HepG2 (cell line): Measurements from ENCODE around the gene RBL1. TPM values are rescaled to one million over a fixed set of nuclear protein-coding genes. Genes with fewer than 3 reads are reported as not detected.
A peak's percentile ranks its signal among the peaks of the same experiment; 100 is the strongest.

Source experiments
- ARID5B ChIP-seq: IDR thresholded peaks from 2 replicates; pipeline ENCODE4 v1.4.0; 2020; ENCODE audit warnings: mild to moderate bottlenecking, missing genetic modification reagents
- CEBPG ChIP-seq: IDR thresholded peaks from 2 replicates; pipeline ENCODE4 v1.6.1; 2016
- DNMT3B ChIP-seq: conservative IDR thresholded peaks from 2 replicates; pipeline ENCODE4 v1.6.1; 2016; ENCODE audit warnings: missing biosample characterization, control low read depth
- ETS1 ChIP-seq: sonication (generic); formaldehyde crosslinking; IDR thresholded peaks from 2 replicates; pipeline ENCODE4 v1.4.0; 2020; ENCODE audit warnings: missing genetic modification reagents
- HMG20B ChIP-seq: conservative IDR thresholded peaks from 2 replicates; pipeline ENCODE4 v1.6.1; 2016; ENCODE audit warnings: missing genetic modification reagents, missing compliant biosample characterization
- HNRNPK ChIP-seq: fragments of 200-400 bp; formaldehyde crosslinking; IDR thresholded peaks from 2 replicates; pipeline ENCODE4 v1.6.1; 2018; ENCODE audit warnings: low read length, low read depth, moderate library complexity, mild to moderate bottlenecking; ENCODE audit not compliant: poor library complexity, severe bottlenecking
- ISX ChIP-seq: sonication (generic); formaldehyde crosslinking; conservative IDR thresholded peaks from 2 replicates; pipeline ENCODE4 v1.5.0; 2020; ENCODE audit warnings: missing genetic modification reagents
- MXI1 ChIP-seq: IDR thresholded peaks from 3 replicates; pipeline ENCODE4 v1.6.1; 2012; ENCODE audit warnings: low read depth, low read length, inconsistent platforms, borderline replicate concordance
- PCBP1 ChIP-seq: fragments of 200-400 bp; formaldehyde crosslinking; IDR thresholded peaks from 2 replicates; pipeline ENCODE4 v1.6.1; 2017; ENCODE audit warnings: mild to moderate bottlenecking, low read depth, low read length, borderline replicate concordance
- REXO4 ChIP-seq: sonication (generic); formaldehyde crosslinking; IDR thresholded peaks from 2 replicates; pipeline ENCODE4 v1.8.0; 2022; ENCODE audit warnings: missing genetic modification reagents, mild to moderate bottlenecking, borderline replicate concordance
- SCMH1 ChIP-seq: sonication (generic); formaldehyde crosslinking; IDR thresholded peaks from 2 replicates; pipeline ENCODE4 v1.9.0; 2021; ENCODE audit warnings: missing genetic modification reagents, mild to moderate bottlenecking, borderline replicate concordance
- TARDBP ChIP-seq: sonication (generic); formaldehyde crosslinking; IDR thresholded peaks from 2 replicates; pipeline ENCODE4 v1.8.0; 2022; ENCODE audit warnings: mild to moderate bottlenecking, missing genetic modification reagents
- THYN1 ChIP-seq: sonication (generic); formaldehyde crosslinking; IDR thresholded peaks from 2 replicates; pipeline ENCODE4 v1.8.1; 2023; ENCODE audit warnings: low read depth, mild to moderate bottlenecking, moderate library complexity, missing genetic modification reagents, borderline replicate concordance
- TIGD3 ChIP-seq: sonication (generic); formaldehyde crosslinking; IDR thresholded peaks from 2 replicates; pipeline ENCODE4 v1.5.1; 2020; ENCODE audit warnings: mild to moderate bottlenecking, missing genetic modification reagents, borderline replicate concordance
- ZFY ChIP-seq: sonication (generic); formaldehyde crosslinking; IDR thresholded peaks from 2 replicates; pipeline ENCODE4 v1.4.0; 2020; ENCODE audit warnings: missing genetic modification reagents
- ZNF260 ChIP-seq: sonication (generic); formaldehyde crosslinking; IDR thresholded peaks from 2 replicates; pipeline ENCODE4 v1.4.0; 2020; ENCODE audit warnings: missing genetic modification reagents, low read depth, mild to moderate bottlenecking, borderline replicate concordance
- ZNF30 ChIP-seq: sonication (generic); formaldehyde crosslinking; IDR thresholded peaks from 2 replicates; pipeline ENCODE4 v1.5.0; 2020; ENCODE audit warnings: mild to moderate bottlenecking, missing genetic modification reagents
- ZNF710 ChIP-seq: sonication (generic); formaldehyde crosslinking; IDR thresholded peaks from 2 replicates; pipeline ENCODE4 v1.5.0; 2020; ENCODE audit warnings: mild to moderate bottlenecking, missing genetic modification reagents, borderline replicate concordance
- ZNF713 ChIP-seq: sonication (generic); formaldehyde crosslinking; IDR thresholded peaks from 2 replicates; pipeline ENCODE4 v1.4.0; 2020; ENCODE audit warnings: mild to moderate bottlenecking, missing genetic modification reagents
- ZNF772 ChIP-seq: sonication (generic); formaldehyde crosslinking; IDR thresholded peaks from 2 replicates; pipeline ENCODE4 v1.5.0; 2020; ENCODE audit warnings: mild to moderate bottlenecking, missing genetic modification reagents
- ZNF83 ChIP-seq: sonication (generic); formaldehyde crosslinking; IDR thresholded peaks from 2 replicates; pipeline ENCODE4 v1.4.0; 2020; ENCODE audit warnings: missing genetic modification reagents, mild to moderate bottlenecking, borderline replicate concordance
- polyA plus RNA-seq, 8 experiments: library from polyadenylated mRNA; depleted of rRNA in 3 of 8; stranded (reverse) in 7 of 8; unstranded in 1 of 8; fragments of >200 nt; fragmentation: Illumina TruSeq in 4 of 8; extraction: Trizol in 4 of 8; gene quantifications; 2 replicates each; pipeline versions ENCODE4 v1.2.1 to v1.2.3, GENCODE V29; 2011 to 2016; ENCODE audit warnings: low read depth in 4 of 8, missing spikeins in 1 of 8, mixed read lengths in 1 of 8; ENCODE audit not compliant: insufficient read depth in 1 of 8
- total RNA-seq, 5 experiments: library from RNA; depleted of rRNA; stranded (reverse); fragments of >200 nt; fragmentation: Illumina TruSeq; extraction: Trizol; gene quantifications; 2 replicates each; pipeline ENCODE4 v1.2.3, GENCODE V29; 2016; ENCODE audit warnings: low read depth in 1 of 5

RBL1 gene
- total and polyA plus RNA-seq, 2 of the 13 experiments (the other 11 are each of a cell fraction or from before 2014, with no cell fraction given) = 6.0 to 27.5 TPM

- peak; percentile 80; the same call in 2 of the 3 replicates for TF ChIP-seq MXI1
- no peak; the same call in none of the 2 replicates for TF ChIP-seq ZNF83
- TF ChIP-seq ZFY (CRISPR knock-in tag) = peak; percentile 98
- TF ChIP-seq HMG20B (CRISPR knock-in tag) = peak; percentile 91
- 0 out of 2 replicates have a peak, but pooled peaks have one; percentile 65 for TF ChIP-seq ZNF713 (CRISPR knock-in tag)
- peak; percentile 31 for TF ChIP-seq DNMT3B
- peak; percentile 88 for TF ChIP-seq TARDBP
- TF ChIP-seq THYN1 (CRISPR knock-in tag) = no peak
- peak; percentile 94 for TF ChIP-seq ZNF772 (CRISPR knock-in tag)
- no peak for TF ChIP-seq SCMH1
- peak; percentile 98; the same call in 1 of the 2 replicates for TF ChIP-seq ISX (CRISPR knock-in tag)
- peak; percentile 60 for TF ChIP-seq CEBPG (CRISPR knock-in tag)
- TF ChIP-seq REXO4 (CRISPR knock-in tag) = no peak
- peak; percentile 100 for TF ChIP-seq PCBP1
- peak; percentile 78; the same call in 1 of the 2 replicates for TF ChIP-seq ARID5B (CRISPR knock-in tag)
- TF ChIP-seq ETS1 (CRISPR knock-in tag) = peak; percentile 58; the same call in 1 of the 2 replicates
- peak; percentile 76 for TF ChIP-seq TIGD3 (CRISPR knock-in tag)
- TF ChIP-seq HNRNPK = peak; percentile 93
- peak; percentile 98 for TF ChIP-seq ZNF710 (CRISPR knock-in tag)
- peak; percentile 95 for TF ChIP-seq ZNF30
- TF ChIP-seq ZNF260 (CRISPR knock-in tag) = no peak
These were observed at the start of gene RBL1 (continued) for GRCh38 chr20:37095599-37096414.
